Spleen (tissue), 11 donors: ENCODE data around the gene DSCAML1. TPM values are rescaled to one million over a fixed set of nuclear protein-coding genes. Genes with fewer than 3 reads are reported as not detected.

ENCODE experiments used
- DNase-seq: peaks from one replicate; pipeline ENCODE4 v3.0.0-alpha.2; 2020
- H3K27ac ChIP-seq, 8 donors: fragments of 200-600 bp; sonication (generic) in 7 of 8; 1 replicate in 4 of 8; 2 replicates in 4 of 8; pipeline versions ENCODE4 v1.5.0 to v1.8.0; 2016 to 2021; ENCODE audit warnings: inconsistent platforms in 4 of 8, mild to moderate bottlenecking in 4 of 8, moderate library complexity in 1 of 8
- H3K27me3 ChIP-seq, 7 donors: fragments of 200-600 bp; sonication (generic) in 6 of 7; replicated peaks in 1 of 7; 1 replicate in 4 of 7; 2 replicates in 3 of 7; pipeline versions ENCODE4 v1.5.0 to v1.8.0; 2016 to 2021; ENCODE audit warnings: inconsistent platforms in 3 of 7, mild to moderate bottlenecking in 1 of 7
- H3K36me3 ChIP-seq, 6 donors: fragments of 200-600 bp; sonication (generic) in 5 of 6; 1 replicate in 4 of 6; 2 replicates in 2 of 6; pipeline versions ENCODE4 v1.5.0 to v1.8.0; 2016 to 2021; ENCODE audit warnings: inconsistent platforms in 2 of 6
- H3K4me1 ChIP-seq, 6 donors: fragments of 200-600 bp; sonication (generic) in 5 of 6; 1 replicate in 3 of 6; 2 replicates in 3 of 6; pipeline versions ENCODE4 v1.5.0 to v1.8.0; 2016 to 2021; ENCODE audit warnings: inconsistent platforms in 3 of 6
- H3K4me3 ChIP-seq, 8 donors: fragments of 200-600 bp; sonication (generic) in 7 of 8; 1 replicate in 4 of 8; 2 replicates in 4 of 8; pipeline versions ENCODE4 v1.5.0 to v1.8.0; 2016 to 2021; ENCODE audit warnings: inconsistent platforms in 4 of 8, mild to moderate bottlenecking in 4 of 8, moderate library complexity in 2 of 8
- H3K9me3 ChIP-seq, 8 donors: fragments of 200-600 bp; sonication (generic) in 7 of 8; 1 replicate in 4 of 8; 2 replicates in 4 of 8; pipeline versions ENCODE4 v1.5.0 to v1.8.0; 2016 to 2021; ENCODE audit warnings: inconsistent platforms in 4 of 8
- CTCF ChIP-seq, 11 experiments: fragments of 200-600 bp in 7 of 11; fragments of 450-650 bp in 4 of 11; sonication (generic) in 4 of 11; IDR thresholded peaks in 8 of 11; conservative IDR thresholded peaks in 3 of 11; 1 replicate in 7 of 11; 2 replicates in 4 of 11; pipeline versions ENCODE4 v1.4.0 to v1.8.0; 2016 to 2021; ENCODE audit warnings: antibody characterized with exemption in 11 of 11, inconsistent platforms in 4 of 11, mild to moderate bottlenecking in 1 of 11
- POLR2A ChIP-seq, 3 donors: fragments of 450-650 bp; IDR thresholded peaks; one replicate each; pipeline ENCODE4 v1.5.1; 2017; ENCODE audit warnings: antibody characterized with exemption in 3 of 3, mild to moderate bottlenecking in 1 of 3
- POLR2AphosphoS5 ChIP-seq, 3 donors: sonication (generic); formaldehyde crosslinking; IDR thresholded peaks; one replicate each; pipeline ENCODE4 v1.5.1; 2017; ENCODE audit warnings: antibody characterized with exemption in 3 of 3
- WGBS, 5 donors: extraction: QIAGEN DNeasy Blood & Tissue Kit in 3 of 5; methylation state at CpG; one replicate each; pipeline versions ENCODE4 v1.1.5 to v1.1.7; 2013 to 2018; 5-methylcytosine and 5-hydroxymethylcytosine counted together
- intact Hi-C: fragments of 100-400 bp; cut with DNase I; formaldehyde crosslinking; loops from one replicate; pipeline ENCODE4 v1.15.0; 2023; ENCODE audit warnings: low total_unique reads
- polyA plus RNA-seq, 3 donors: library from polyadenylated mRNA; stranded (reverse); fragments of 200-250 nt; gene quantifications; one replicate each; pipeline ENCODE4 v1.2.1, GENCODE V29; 2013
- total RNA-seq, 7 donors: library from RNA; depleted of rRNA in 3 of 7; stranded (reverse); fragments of >200 nt in 3 of 7; fragmentation: NEBNext Ultra II Directional in 4 of 7; extraction: Animal tissue kit (Norgen Biotek cat#: 25700) in 4 of 7; gene quantifications; one replicate each; pipeline versions ENCODE4 v1.1.0 to v1.2.1, GENCODE V29; 2016 to 2021
- donor health status: healthy with polysubstance abuse.
- donor health status: DM: no; HTN: no; CAD: no; lungs with moderate emphysema.
- donor health status: DM: no; HTN: no; CAD: no.
- donor health status: Bipolar disorder and iron deficiency.
- donor health status: healthy.
- donor health status: DM: no; HTN: no; CAD: no.
- donor health status: DM: yes; HTN: yes; CAD: no.

The DSCAML1 gene
- total and polyA plus RNA-seq, 10 donors, result 0.07 to 10.7 (median 2.3) TPM

- H3K27me3 ChIP-seq, result peaks cover 0 to 5% (median 0%) of the 10 kb centered on the region in 7 donors
- no peaks in the 10 kb centered on the region for H3K4me1 ChIP-seq
- H3K36me3 ChIP-seq, result no peaks in the 10 kb centered on the region
- no peaks in the 10 kb centered on the region for H3K9me3 ChIP-seq
- no peak overlapping the region for H3K4me3 ChIP-seq
- no peak overlapping the region for H3K27ac ChIP-seq
- no peak for TF ChIP-seq POLR2AphosphoS5 (IDR thresholded peaks at IDR 0.05)
- TF ChIP-seq CTCF (IDR thresholded peaks at IDR 0.05 in 8 of 11, conservative IDR thresholded peaks at IDR 0.05 in 3 of 11), result no peak
- no peak for TF ChIP-seq POLR2A (IDR thresholded peaks at IDR 0.05)
- DNase-seq, result no peak
- intact Hi-C loops, result no loop called here
- WGBS, 5 donors, result 93 to 100% (median 94%) methylated on average over 2 of the region's 2 CpGs
These were observed 27.5 kb downstream of the DSCAML1 start for GRCh38 chr11:117769533-117769932.

- Histone ChIP-seq H3K27ac (no peak overlapping the region), H3K4me1 (no peaks in the 10 kb centered on the region), H3K9me3 (no peaks in the 10 kb centered on the region), H3K4me3 (no peak overlapping the region), H3K27me3 (no peaks in the 10 kb centered on the region), H3K36me3 (no peaks in the 10 kb centered on the region)
- 89 to 97% (median 95%) methylated on average over 2 of the region's 2 CpGs for WGBS, 5 donors
- TF ChIP-seq CTCF (IDR thresholded peaks at IDR 0.05 in 8 of 11, conservative IDR thresholded peaks at IDR 0.05 in 3 of 11), result no peak
- TF ChIP-seq POLR2AphosphoS5 (IDR thresholded peaks at IDR 0.05), result no peak
- TF ChIP-seq POLR2A (IDR thresholded peaks at IDR 0.05), result no peak
- intact Hi-C loops, result no loop called here
- no peak for DNase-seq
These were observed 28.5 kb downstream of the DSCAML1 start for GRCh38 chr11:117768506-117768905.

GRCh38 chr11:117767071-117767470 lies 29.9 kb downstream of the DSCAML1 start:
- WGBS, 5 donors, result 81 to 99% (median 91%) methylated on average over 10 of the region's 10 CpGs
- no peak for DNase-seq
- intact Hi-C loops, result no loop called here

GRCh38 chr11:117766576-117766975 lies 30.4 kb downstream of the DSCAML1 start:
- no peaks in the 10 kb centered on the region for H3K4me1 ChIP-seq
- no peaks in the 10 kb centered on the region for H3K27me3 ChIP-seq
- TF ChIP-seq CTCF (IDR thresholded peaks at IDR 0.05 in 8 of 11, conservative IDR thresholded peaks at IDR 0.05 in 3 of 11) (no peak), POLR2AphosphoS5 (IDR thresholded peaks at IDR 0.05) (no peak), POLR2A (IDR thresholded peaks at IDR 0.05) (no peak)
- no peak overlapping the region for H3K4me3 ChIP-seq
- H3K27ac ChIP-seq, result no peak overlapping the region
- no peak for DNase-seq
- intact Hi-C loops, result no loop called here
- no peaks in the 10 kb centered on the region for H3K36me3 ChIP-seq
- no peaks in the 10 kb centered on the region for H3K9me3 ChIP-seq
- WGBS, 5 donors, result 80 to 95% (median 89%) methylated on average over 10 of the region's 10 CpGs

More at GRCh38 chr11:117767071-117767470, 29.9 kb downstream of the DSCAML1 start:
- Histone ChIP-seq H3K4me3 (no peak overlapping the region), H3K27ac (no peak overlapping the region), H3K9me3 (no peaks in the 10 kb centered on the region), H3K36me3 (no peaks in the 10 kb centered on the region), H3K4me1 (no peaks in the 10 kb centered on the region), H3K27me3 (no peaks in the 10 kb centered on the region)
- TF ChIP-seq POLR2AphosphoS5 (IDR thresholded peaks at IDR 0.05) (no peak), CTCF (IDR thresholded peaks at IDR 0.05 in 8 of 11, conservative IDR thresholded peaks at IDR 0.05 in 3 of 11) (no peak), POLR2A (IDR thresholded peaks at IDR 0.05) (no peak)
